HS-5 (cell line): ENCODE measurements around the gene ZBTB46.
A peak's percentile ranks its signal among the peaks of the same experiment; 100 is the strongest.

ENCODE experiments used
- DNase-seq: peaks from one replicate; pipeline ENCODE4 v3.0.0-alpha.2; 2012; ENCODE audit warnings: low read depth

ZBTB46 gene

GRCh38 chr20:63836458-63837344, 5.6 kb upstream of the ZBTB46 start:
- DNase-seq: no peak

GRCh38 chr20:63835021-63835858, 4.2 kb upstream of the ZBTB46 start:
- peak; percentile 69 for DNase-seq

GRCh38 chr20:63834491-63834880, 3.4 kb upstream of the ZBTB46 start:
- DNase-seq: no peak

- no peak for DNase-seq
Measured at GRCh38 chr20:63833776-63834490, 2.9 kb upstream of the ZBTB46 start.

- no peak for DNase-seq
Measured at GRCh38 chr20:63831993-63832686, 1.1 kb upstream of the ZBTB46 start.

- DNase-seq: no peak
Measured at GRCh38 chr20:63831646-63831992, 555 bp upstream of the ZBTB46 start.

GRCh38 chr20:63829945-63830835, 874 bp downstream of the ZBTB46 start:
- DNase-seq: no peak

- no peak for DNase-seq
Measured at GRCh38 chr20:63829603-63829944, 1.5 kb downstream of the ZBTB46 start.

GRCh38 chr20:63828951-63829350, 2.1 kb downstream of the ZBTB46 start:
- DNase-seq: no peak

- no peak for DNase-seq
Measured at GRCh38 chr20:63828545-63828944, 2.5 kb downstream of the ZBTB46 start.

- DNase-seq: no peak
Measured at GRCh38 chr20:63828124-63828523, 2.9 kb downstream of the ZBTB46 start.

GRCh38 chr20:63826753-63827152, 4.3 kb downstream of the ZBTB46 start:
- no peak for DNase-seq

GRCh38 chr20:63825331-63826118, 5.5 kb downstream of the ZBTB46 start:
- no peak for DNase-seq

- no peak for DNase-seq
Measured at GRCh38 chr20:63823691-63824311, 7.3 kb downstream of the ZBTB46 start.

- DNase-seq: no peak
Measured at GRCh38 chr20:63822276-63822696, 8.8 kb downstream of the ZBTB46 start.

GRCh38 chr20:63821811-63822210, 9.3 kb downstream of the ZBTB46 start:
- no peak for DNase-seq

- no peak for DNase-seq
Measured at GRCh38 chr20:63819224-63819921, 11.7 kb downstream of the ZBTB46 start.

- no peak for DNase-seq
Measured at GRCh38 chr20:63815615-63816253, 15.3 kb downstream of the ZBTB46 start.
